ENCODE data around the gene ILF2. TPM values are rescaled to one million over a fixed set of nuclear protein-coding genes. Genes with fewer than 3 reads are reported as not detected.

The ILF2 gene
- 253 to 292 TPM (median 262 TPM) in 5 replicates for total RNA-seq (2022; extraction: Qiagen RNA extraction)

GRCh38 chr1:153670859-153671627 lies at the start of gene ILF2:
Gene ILF2, minus strand, starts transcription at chr1:153670993. Its CDS starts 71 bp downstream, at chr1:153670922.

GRCh38 chr1:153678519-153679336 lies 7.9 kb upstream of the ILF2 start, which contains the start of gene NPR1:
Gene NPR1, plus strand, starts transcription at chr1:153678688. Its CDS starts 421 bp downstream, at chr1:153679109.

GRCh38 chr1:153658400-153659174 lies 12.2 kb downstream of the ILF2 start, which contains the start of gene SNAPIN:
Gene SNAPIN, plus strand, starts transcription at chr1:153658703. Its CDS starts 41 bp downstream, at chr1:153658744.

GRCh38 chr1:153633754-153634665 lies 36.8 kb downstream of the ILF2 start, which contains the start of gene CHTOP:
Gene CHTOP, plus strand, starts transcription at chr1:153634066. Its CDS starts 2,523 bp downstream, at chr1:153636589.

GRCh38 chr1:153627715-153628626 lies 42.8 kb downstream of the ILF2 start, which contains the start of gene S100A1:
Gene S100A1, plus strand, starts transcription at chr1:153628434. Its CDS starts 2,088 bp downstream, at chr1:153630522.

GRCh38 chr1:153626904-153627714 lies 43.7 kb downstream of the ILF2 start, which contains the start of gene S100A13:
Gene S100A13, minus strand, starts transcription at chr1:153627505. Its CDS starts 1,033 bp downstream, at chr1:153626472.

GRCh38 chr1:153616144-153616916 lies 54.5 kb downstream of the ILF2 start, which contains the start of gene S100A14:
Gene S100A14, minus strand, starts transcription at chr1:153616325. Its CDS starts 467 bp downstream, at chr1:153615858.

GRCh38 chr1:153612755-153613331 lies 58.0 kb downstream of the ILF2 start, which contains the start of gene S100A16:
Gene S100A16, minus strand, starts transcription at chr1:153613137. Its CDS starts 4,986 bp downstream, at chr1:153608151.

Other genes starting within 250 kb of the ILF2 start
- not detected in 5 replicates for gene S100A7, start 210.3 kb downstream of the ILF2 start, total RNA-seq (2022; extraction: Qiagen RNA extraction)
- 3,320 to 3,871 TPM (median 3,675 TPM) in 5 replicates for gene S100A6, start 135.0 kb downstream of the ILF2 start, total RNA-seq (2022; extraction: Qiagen RNA extraction)
- 0.88 to 1.2 TPM (median 1.0 TPM) in 5 replicates for gene S100A5, start 130.1 kb downstream of the ILF2 start, total RNA-seq (2022; extraction: Qiagen RNA extraction)
- gene S100A4, start 125.2 kb downstream of the ILF2 start, total RNA-seq (2022; extraction: Qiagen RNA extraction) = 1,598 to 1,843 TPM (median 1,619 TPM) in 5 replicates
- gene S100A3, start 121.7 kb downstream of the ILF2 start, total RNA-seq (2022; extraction: Qiagen RNA extraction) = 110 to 126 TPM (median 119 TPM) in 5 replicates
- gene S100A2, start 105.1 kb downstream of the ILF2 start, total RNA-seq (2022; extraction: Qiagen RNA extraction) = 18.7 to 33.7 TPM (median 27.4 TPM) in 5 replicates
- gene S100A16, start 57.9 kb downstream of the ILF2 start, total RNA-seq (2022; extraction: Qiagen RNA extraction) = 479 to 567 TPM (median 534 TPM) in 5 replicates
- gene S100A14, start 54.7 kb downstream of the ILF2 start, total RNA-seq (2022; extraction: Qiagen RNA extraction) = 0.23 to 0.66 TPM (median 0.46 TPM) in 5 replicates
- gene S100A13, start 43.5 kb downstream of the ILF2 start, total RNA-seq (2022; extraction: Qiagen RNA extraction) = 171 to 189 TPM (median 177 TPM) in 5 replicates
- gene S100A1, start 42.6 kb downstream of the ILF2 start, total RNA-seq (2022; extraction: Qiagen RNA extraction) = 0.22 to 1.2 TPM (median 0.87 TPM) in 5 replicates
- gene CHTOP, start 36.9 kb downstream of the ILF2 start, total RNA-seq (2022; extraction: Qiagen RNA extraction) = 69.2 to 85.3 TPM (median 78.7 TPM) in 5 replicates
- gene SNAPIN, start 12.3 kb downstream of the ILF2 start, total RNA-seq (2022; extraction: Qiagen RNA extraction) = 52.2 to 59.6 TPM (median 55.8 TPM) in 5 replicates
- gene NPR1, start 7.7 kb upstream of the ILF2 start, total RNA-seq (2022; extraction: Qiagen RNA extraction) = 1.6 to 2.8 TPM (median 2.6 TPM) in 5 replicates
- gene INTS3, start 57.1 kb upstream of the ILF2 start, total RNA-seq (2022; extraction: Qiagen RNA extraction) = 17.0 to 22.0 TPM (median 20.2 TPM) in 5 replicates
- gene SLC27A3, start 104.4 kb upstream of the ILF2 start, total RNA-seq (2022; extraction: Qiagen RNA extraction) = 1.1 to 2.0 TPM (median 1.5 TPM) in 5 replicates

Data from A549 treated with AZD2906 at 1 μM for 4 hours (cell line).